Stomach (tissue), 9 donors: ENCODE data around the gene KRTAP3-3. TPM values are rescaled to one million over a fixed set of nuclear protein-coding genes. Genes with fewer than 3 reads are reported as not detected.
A peak's percentile ranks its signal among the peaks of the same experiment; 100 is the strongest.

Source experiments
- DNase-seq, 2 donors: peaks; one replicate each; pipeline versions ENCODE4 v3.0.0 to v3.0.0-alpha.2; 2013 to 2019
- H3K27ac ChIP-seq, 5 donors: fragments of 200-600 bp in 4 of 5; sonication (generic) in 4 of 5; one replicate each; pipeline ENCODE4 v1.5.1; 2013 to 2019; ENCODE audit warnings: mild to moderate bottlenecking in 1 of 5, moderate library complexity in 1 of 5
- H3K27me3 ChIP-seq, 3 donors: fragments of 200-600 bp; sonication (generic); one replicate each; pipeline ENCODE4 v1.5.1; 2017 to 2019; ENCODE audit warnings: mixed run types in 1 of 3
- H3K36me3 ChIP-seq, 4 donors: fragments of 200-600 bp; sonication (generic); 1 replicate in 3 of 4; 2 replicates in 1 of 4; pipeline ENCODE4 v1.5.1; 2016 to 2019
- H3K4me1 ChIP-seq, 4 donors: fragments of 200-600 bp; sonication (generic); one replicate each; pipeline ENCODE4 v1.5.1; 2016 to 2019
- H3K4me3 ChIP-seq, 4 donors: fragments of 200-600 bp; sonication (generic) in 3 of 4; one replicate each; pipeline ENCODE4 v1.5.1; 2016 to 2019; ENCODE audit warnings: mild to moderate bottlenecking in 1 of 4
- H3K9me3 ChIP-seq, 4 donors: fragments of 200-600 bp; sonication (generic); one replicate each; pipeline ENCODE4 v1.5.1; 2016 to 2019
- EP300 ChIP-seq: sonication (generic); formaldehyde crosslinking; IDR thresholded peaks from one replicate; pipeline ENCODE4 v1.6.1; 2017; ENCODE audit warnings: antibody characterized with exemption
- POLR2A ChIP-seq, 4 donors: fragments of 450-650 bp; IDR thresholded peaks; one replicate each; pipeline ENCODE4 v1.6.1; 2016; ENCODE audit warnings: antibody characterized with exemption in 4 of 4, control low read depth in 2 of 4, mild to moderate bottlenecking in 1 of 4, moderate library complexity in 1 of 4
- POLR2AphosphoS5 ChIP-seq, 3 donors: sonication (generic); formaldehyde crosslinking; IDR thresholded peaks; one replicate each; pipeline ENCODE4 v1.6.1; 2016; ENCODE audit warnings: antibody characterized with exemption in 3 of 3
- WGBS, 5 donors: extraction: QIAGEN DNeasy Blood & Tissue Kit in 3 of 5; methylation state at CpG; one replicate each; pipeline versions ENCODE4 v1.1.5 to v1.1.7; 2013 to 2018; 5-methylcytosine and 5-hydroxymethylcytosine counted together
- intact Hi-C: fragments of 100-400 bp; cut with DNase I; formaldehyde crosslinking; loops from one replicate; pipeline ENCODE4 v1.15.1; 2023; ENCODE audit warnings: low total_unique reads
- polyA plus RNA-seq, 3 donors: library from polyadenylated mRNA; stranded (reverse); fragments of 200-250 nt; gene quantifications; one replicate each; pipeline ENCODE4 v1.2.3, GENCODE V29; 2013
- total RNA-seq, 5 donors: library from RNA; depleted of rRNA; stranded (reverse); fragments of >200 nt; gene quantifications; one replicate each; pipeline versions ENCODE4 v1.1.0 to v1.2.3, GENCODE V29; 2014 to 2016
- TF ChIP-seq, protein P1 (sequence below), 7 experiments: fragments of 450-650 bp in 4 of 7; fragments of 200-600 bp in 3 of 7; sonication (generic) in 3 of 7; IDR thresholded peaks; one replicate each; pipeline ENCODE4 v1.5.1; 2016 to 2019; ENCODE audit warnings: antibody characterized with exemption in 7 of 7, control low read depth in 2 of 7, mild to moderate bottlenecking in 1 of 7
- donor health status: healthy with polysubstance abuse.
- donor health status: Bipolar disorder and iron deficiency.
- donor health status: healthy.

Gene KRTAP3-3
- total and polyA plus RNA-seq, 8 donors, result not detected

DNA sequence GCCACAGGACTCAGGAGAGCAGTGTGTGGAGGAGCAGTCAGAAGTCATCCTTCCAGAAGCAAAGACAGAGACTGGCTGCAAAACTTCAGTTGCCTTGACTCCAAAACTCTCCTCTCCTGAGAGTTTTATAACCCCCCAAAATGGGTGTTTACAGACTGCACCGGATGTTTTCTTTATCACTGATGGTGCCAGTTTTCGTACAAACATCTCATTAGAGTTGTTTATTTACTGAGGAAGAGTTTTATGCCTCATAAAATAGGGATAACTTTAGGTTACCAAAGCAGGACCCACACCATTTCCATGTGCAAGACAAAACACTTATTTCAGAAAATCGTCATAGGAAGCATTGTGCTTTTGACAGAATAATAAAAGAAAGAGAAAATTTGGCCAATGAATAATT lies 9.7 kb downstream of the KRTAP3-3 start, which contains the start of gene KRT40:
Gene KRT40, minus strand, starts transcription at position 101 of the 400 bp plus-strand sequence. Its CDS starts 53 bp downstream, at position 48.
- Histone ChIP-seq H3K27ac (no peak within 1 kb of the TSS), H3K27me3 (peaks cover 0 to 34% (median 0%) of the 10 kb centered on the region in 3 donors), H3K9me3 (no peaks in the 10 kb centered on the region), H3K4me3 (no peak within 1 kb of the TSS), H3K4me1 (no peaks in the 10 kb centered on the region), H3K36me3 (no peaks in the 10 kb centered on the region)
- DNase-seq, result no peak
- WGBS, 5 donors, result 40 to 48% (median 44%) methylated on average over 3 of the region's 3 CpGs
- TF ChIP-seq POLR2AphosphoS5 (IDR thresholded peaks at IDR 0.05) (no peak), POLR2A (IDR thresholded peaks at IDR 0.05) (no peak), EP300 (no peak)
- TF ChIP-seq, protein P1, sequence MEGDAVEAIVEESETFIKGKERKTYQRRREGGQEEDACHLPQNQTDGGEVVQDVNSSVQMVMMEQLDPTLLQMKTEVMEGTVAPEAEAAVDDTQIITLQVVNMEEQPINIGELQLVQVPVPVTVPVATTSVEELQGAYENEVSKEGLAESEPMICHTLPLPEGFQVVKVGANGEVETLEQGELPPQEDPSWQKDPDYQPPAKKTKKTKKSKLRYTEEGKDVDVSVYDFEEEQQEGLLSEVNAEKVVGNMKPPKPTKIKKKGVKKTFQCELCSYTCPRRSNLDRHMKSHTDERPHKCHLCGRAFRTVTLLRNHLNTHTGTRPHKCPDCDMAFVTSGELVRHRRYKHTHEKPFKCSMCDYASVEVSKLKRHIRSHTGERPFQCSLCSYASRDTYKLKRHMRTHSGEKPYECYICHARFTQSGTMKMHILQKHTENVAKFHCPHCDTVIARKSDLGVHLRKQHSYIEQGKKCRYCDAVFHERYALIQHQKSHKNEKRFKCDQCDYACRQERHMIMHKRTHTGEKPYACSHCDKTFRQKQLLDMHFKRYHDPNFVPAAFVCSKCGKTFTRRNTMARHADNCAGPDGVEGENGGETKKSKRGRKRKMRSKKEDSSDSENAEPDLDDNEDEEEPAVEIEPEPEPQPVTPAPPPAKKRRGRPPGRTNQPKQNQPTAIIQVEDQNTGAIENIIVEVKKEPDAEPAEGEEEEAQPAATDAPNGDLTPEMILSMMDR (IDR thresholded peaks at IDR 0.05), result no peak
- intact Hi-C loops, result no loop called here

DNA sequence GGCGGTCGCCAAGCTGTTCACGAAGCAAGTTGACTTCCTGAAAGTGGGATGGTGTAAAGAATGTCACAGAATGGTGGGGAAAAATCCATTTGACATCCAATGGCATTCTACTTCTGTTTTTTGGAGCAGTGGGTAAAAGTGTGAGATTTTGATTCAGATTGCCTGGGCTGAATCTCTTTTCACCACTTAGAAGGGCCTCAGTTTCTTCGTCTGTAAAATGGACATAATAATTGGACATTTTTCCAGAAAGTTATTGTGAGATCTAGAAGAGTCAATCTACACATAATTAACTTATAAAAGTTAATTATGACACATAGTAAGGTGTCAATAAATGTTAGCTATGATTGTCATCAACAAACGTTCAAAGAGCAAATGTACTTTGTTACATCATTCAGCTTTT lies 12.8 kb downstream of the KRTAP3-3 start:
- Histone ChIP-seq H3K27me3 (peaks cover 0 to 34% (median 0%) of the 10 kb centered on the region in 3 donors), H3K4me1 (no peaks in the 10 kb centered on the region), H3K36me3 (no peaks in the 10 kb centered on the region), H3K9me3 (no peaks in the 10 kb centered on the region), H3K4me3 (no peak overlapping the region), H3K27ac (no peak overlapping the region)
- intact Hi-C loops, result no loop called here
- 52 to 64% (median 61%) methylated on average over 5 of the region's 5 CpGs for WGBS, 5 donors
- no peak for DNase-seq
- TF ChIP-seq POLR2AphosphoS5 (IDR thresholded peaks at IDR 0.05) (no peak), EP300 (no peak), POLR2A (IDR thresholded peaks at IDR 0.05) (no peak)
- TF ChIP-seq, protein P1 (IDR thresholded peaks at IDR 0.05), result no peak

DNA sequence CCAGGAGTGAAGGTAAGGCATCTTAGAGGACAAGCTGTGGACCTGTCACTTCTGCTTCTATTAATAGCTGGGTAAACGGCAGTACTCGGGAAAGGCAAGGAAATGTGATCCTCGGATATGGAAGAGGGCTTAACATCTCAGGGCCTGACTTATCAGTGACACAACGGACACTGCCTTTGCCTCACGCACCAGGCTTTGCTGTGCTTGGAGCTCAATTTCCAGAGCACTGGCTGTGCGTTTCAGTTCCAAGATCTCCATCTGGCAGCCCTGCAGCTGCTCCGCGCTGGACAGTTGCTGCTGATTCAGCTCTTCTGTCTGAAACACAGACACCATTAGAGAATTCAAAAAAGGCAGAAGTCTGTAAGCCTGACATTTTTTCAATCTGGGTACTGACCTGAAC lies 13.4 kb downstream of the KRTAP3-3 start:
- intact Hi-C loops, result no loop called here
- WGBS, 5 donors, result 19 to 29% (median 29%) methylated on average over 8 of the region's 8 CpGs

DNA sequence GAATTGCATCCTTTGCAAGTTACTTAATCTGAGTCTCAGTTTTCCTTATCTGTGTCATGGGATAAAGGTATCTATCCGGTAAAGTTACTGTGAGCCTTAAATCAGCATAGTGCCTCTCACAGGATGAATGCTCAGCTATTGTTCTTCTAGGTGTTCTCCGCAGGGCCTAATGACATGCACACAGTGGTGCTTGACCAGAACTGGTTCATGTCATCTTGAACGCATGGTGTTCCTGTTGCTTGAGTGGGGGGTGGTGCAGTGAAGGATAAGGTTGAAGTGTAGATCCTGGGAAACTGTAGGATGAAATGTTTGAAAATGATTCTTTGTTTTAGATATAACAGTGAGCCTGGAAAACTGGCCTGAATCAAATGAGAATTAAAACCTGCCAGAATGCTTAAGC lies 13.8 kb downstream of the KRTAP3-3 start:
- Histone ChIP-seq H3K36me3 (no peaks in the 10 kb centered on the region), H3K9me3 (no peaks in the 10 kb centered on the region), H3K27ac (no peak overlapping the region), H3K27me3 (peaks cover 0 to 37% (median 0%) of the 10 kb centered on the region in 3 donors), H3K4me1 (no peaks in the 10 kb centered on the region), H3K4me3 (no peak overlapping the region)
- intact Hi-C loops, result no loop called here
- WGBS, 5 donors, result 85 to 94% (median 88%) methylated on average over 3 of the region's 3 CpGs
- TF ChIP-seq POLR2AphosphoS5 (IDR thresholded peaks at IDR 0.05) (no peak), POLR2A (IDR thresholded peaks at IDR 0.05) (no peak), EP300 (no peak)
- TF ChIP-seq, protein P1 (IDR thresholded peaks at IDR 0.05), result no peak
- DNase-seq, result no peak

More for the DNA sequence above, 13.4 kb downstream of the KRTAP3-3 start:
- no peaks in the 10 kb centered on the region for H3K36me3 ChIP-seq
- H3K4me1 ChIP-seq, result no peaks in the 10 kb centered on the region
- peak in 1 of 2 donors; percentile 78 for DNase-seq
- H3K27ac ChIP-seq, result no peak overlapping the region
- no peak overlapping the region for H3K4me3 ChIP-seq
- peaks cover 0 to 37% (median 0%) of the 10 kb centered on the region in 3 donors for H3K27me3 ChIP-seq
- TF ChIP-seq POLR2A (IDR thresholded peaks at IDR 0.05), result no peak
- TF ChIP-seq, protein P1 (IDR thresholded peaks at IDR 0.05), result no peak
- no peak for TF ChIP-seq EP300
- TF ChIP-seq POLR2AphosphoS5 (IDR thresholded peaks at IDR 0.05), result no peak
- no peaks in the 10 kb centered on the region for H3K9me3 ChIP-seq
